Stomach (tissue), 4 donors: ENCODE results near the gene ASMT.

ENCODE experiments used
- CTCF ChIP-seq, 7 experiments: fragments of 450-650 bp in 4 of 7; fragments of 200-600 bp in 3 of 7; sonication (generic) in 3 of 7; IDR thresholded peaks; one replicate each; pipeline ENCODE4 v1.5.1; 2016 to 2019; ENCODE audit warnings: antibody characterized with exemption in 7 of 7, control low read depth in 2 of 7, mild to moderate bottlenecking in 1 of 7
- EP300 ChIP-seq: sonication (generic); formaldehyde crosslinking; IDR thresholded peaks from one replicate; pipeline ENCODE4 v1.6.1; 2017; ENCODE audit warnings: antibody characterized with exemption
- POLR2A ChIP-seq, 4 donors: fragments of 450-650 bp; IDR thresholded peaks; one replicate each; pipeline ENCODE4 v1.6.1; 2016; ENCODE audit warnings: antibody characterized with exemption in 4 of 4, control low read depth in 2 of 4, mild to moderate bottlenecking in 1 of 4, moderate library complexity in 1 of 4
- POLR2AphosphoS5 ChIP-seq, 3 donors: sonication (generic); formaldehyde crosslinking; IDR thresholded peaks; one replicate each; pipeline ENCODE4 v1.6.1; 2016; ENCODE audit warnings: antibody characterized with exemption in 3 of 3

- no peak for TF ChIP-seq CTCF (IDR thresholded peaks at IDR 0.05)
- no peak for TF ChIP-seq POLR2A (IDR thresholded peaks at IDR 0.05)
- TF ChIP-seq POLR2AphosphoS5 (IDR thresholded peaks at IDR 0.05) = no peak
- TF ChIP-seq EP300 = no peak
These were observed 32.0 kb upstream of the ASMT start for GRCh38 chrX:1582686-1583437.
